ENCODE results near the gene FOXA3.
"Not testable (repeated sequence)": the region's sequence is repeated elsewhere in the genome, so short reads cannot be mapped to it uniquely, and the experiment has no call there.

Gene FOXA3

DNA sequence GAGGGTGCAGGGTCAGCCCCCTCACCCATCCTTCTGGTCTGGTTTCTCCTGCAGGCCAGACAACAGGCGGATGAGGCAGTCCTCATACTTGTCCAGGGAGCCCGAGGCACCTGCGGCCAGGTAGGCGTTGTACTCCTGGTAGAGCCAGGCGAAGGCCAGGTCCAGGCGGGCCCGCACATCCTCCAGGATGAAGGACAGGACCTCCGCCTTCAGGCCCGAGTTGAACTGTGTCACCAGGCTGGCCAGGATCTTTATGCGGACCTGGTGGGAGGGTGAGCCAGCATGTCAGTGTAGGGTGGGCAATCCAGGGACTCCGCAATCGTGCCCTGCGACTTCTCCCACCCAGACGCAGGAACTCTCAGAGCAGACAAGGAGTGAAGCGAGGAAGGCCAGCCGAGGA, 35.2 kb upstream of the FOXA3 start:
- no peak for DNase-seq

DNA sequence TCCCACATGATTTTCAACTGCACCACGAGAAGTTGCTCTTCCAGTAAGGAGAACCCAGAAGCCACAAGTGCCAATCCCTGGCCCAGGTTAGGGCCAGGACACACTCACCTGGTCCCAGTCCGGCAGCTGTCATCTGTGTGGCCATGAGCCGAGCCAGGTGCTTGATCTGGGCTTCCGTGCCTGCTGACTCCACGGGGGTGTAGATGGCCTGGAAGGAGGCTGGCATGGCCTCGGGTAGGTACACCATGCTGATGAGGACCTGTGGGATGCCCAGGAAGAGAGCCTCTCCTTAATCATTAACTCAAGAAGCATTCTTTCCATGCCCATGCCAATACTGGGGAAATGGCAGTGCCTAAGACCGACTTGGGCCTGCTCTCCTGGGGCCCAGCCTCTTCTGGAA, 29.2 kb upstream of the FOXA3 start:
- DNase-seq: no peak

- DNase-seq: no peak
Measured at GRCh38 chr19:45842198-45842597, 21.9 kb upstream of the FOXA3 start.

- DNase-seq: no peak
Measured at GRCh38 chr19:45847663-45848062, 16.5 kb upstream of the FOXA3 start.

GRCh38 chr19:45848922-45849321, 15.2 kb upstream of the FOXA3 start:
- DNase-seq: no peak

- DNase-seq: no peak
Measured at GRCh38 chr19:45852145-45852750, 11.9 kb upstream of the FOXA3 start.

GRCh38 chr19:45852983-45853382, 11.1 kb upstream of the FOXA3 start:
- no peak for DNase-seq

GRCh38 chr19:45854167-45854778, 9.9 kb upstream of the FOXA3 start:
- no peak for DNase-seq

DNA sequence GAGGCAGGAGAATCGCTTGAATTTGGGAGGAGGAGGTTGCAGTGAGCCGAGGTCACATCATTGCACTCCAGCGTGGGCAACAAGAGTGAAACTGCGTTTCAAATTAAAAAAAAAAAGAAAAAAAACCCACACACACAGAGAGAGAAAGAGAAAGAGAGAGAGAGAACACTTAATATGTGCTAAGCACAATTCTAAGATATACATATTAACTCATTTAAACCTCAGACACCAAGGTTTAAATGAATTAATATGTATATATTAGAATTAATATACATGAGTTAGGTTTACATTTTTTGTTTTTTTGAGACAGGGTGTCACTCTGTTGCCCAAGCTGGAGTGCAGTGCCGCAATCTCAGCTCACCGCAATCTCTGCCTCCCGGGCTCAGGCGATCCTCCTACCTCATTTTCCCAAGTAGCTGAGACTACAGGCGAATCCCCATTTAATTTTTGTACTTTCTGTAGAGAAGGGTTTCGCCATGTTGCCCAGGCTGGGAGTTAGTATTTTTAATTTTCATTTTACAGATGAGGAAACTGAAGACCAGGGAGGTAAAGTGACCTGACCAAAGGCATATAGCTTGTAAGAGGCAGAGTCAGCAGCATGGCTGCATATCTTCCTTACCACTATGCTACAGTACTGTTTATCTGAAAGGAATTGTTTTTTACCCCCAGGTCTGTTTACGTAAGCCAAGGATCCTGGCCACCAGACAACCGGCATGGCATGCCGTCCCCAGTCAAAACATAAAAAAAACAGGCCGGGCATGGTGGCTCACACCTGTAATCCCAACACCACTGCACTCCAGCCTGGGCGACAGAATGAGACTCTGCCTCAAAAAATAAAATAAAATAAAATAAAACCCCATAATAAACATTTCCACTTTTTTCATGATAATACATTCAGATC, 3.5 kb upstream of the FOXA3 start:
- no peak for DNase-seq

DNA sequence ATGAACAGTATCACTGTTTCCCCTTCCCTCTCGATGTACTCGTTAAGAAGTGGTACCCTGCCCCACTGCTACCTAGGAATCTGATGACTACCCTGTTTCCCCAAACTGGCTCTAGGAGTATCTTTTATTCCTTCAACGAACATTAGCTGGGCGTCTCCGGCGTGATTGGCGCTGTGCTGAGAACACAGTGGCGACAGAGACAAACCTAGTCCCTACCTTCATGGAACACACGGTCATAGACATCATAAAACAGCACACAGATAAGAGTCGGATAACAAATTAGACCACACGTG, 1.9 kb upstream of the FOXA3 start:
- DNase-seq: no peak

DNA sequence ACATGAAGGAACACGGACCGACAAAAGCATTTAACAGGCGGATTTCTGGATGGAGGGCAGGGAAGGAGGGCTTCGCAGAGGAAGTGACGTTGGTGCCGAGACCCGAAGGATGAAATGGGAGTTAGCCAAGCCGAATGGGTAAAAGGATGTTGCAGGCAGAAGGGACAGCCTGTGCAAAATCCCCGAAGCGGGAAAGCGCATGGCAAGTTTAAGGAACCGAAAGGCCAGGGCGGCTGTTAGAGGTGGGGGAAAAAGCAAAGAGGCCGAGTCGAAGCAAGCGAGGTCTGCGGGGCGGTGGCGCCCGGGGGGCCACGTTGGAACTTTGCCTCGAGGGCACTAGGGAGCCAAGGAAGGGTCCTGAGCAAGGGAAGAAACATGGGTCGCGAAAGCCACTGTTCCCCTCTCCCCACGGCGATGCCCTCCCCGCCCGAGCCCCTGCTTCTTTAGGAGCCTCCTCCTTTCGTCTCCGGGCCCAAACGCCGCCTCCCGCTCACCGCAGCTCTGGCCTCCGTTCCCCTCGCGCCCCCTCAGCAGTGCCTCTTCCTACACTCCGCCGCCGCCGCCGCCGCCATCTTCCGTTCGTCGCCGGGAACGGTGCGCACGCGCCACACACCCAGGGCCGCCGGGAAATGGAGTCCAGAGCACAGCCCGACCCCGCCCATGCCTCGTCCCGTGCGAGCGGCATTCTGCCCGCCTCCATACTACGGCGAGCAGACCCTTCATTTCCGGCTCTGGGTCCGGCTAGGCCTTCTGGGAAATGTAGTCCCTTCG, 1.4 kb upstream of the FOXA3 start, which contains the start of gene SYMPK:
SYMPK (minus strand) TSS at position 584 of the 771 bp plus-strand sequence. CDS start 8,652 bp downstream, outside the sequence.
- DNase-seq: peak; percentile 99

DNA sequence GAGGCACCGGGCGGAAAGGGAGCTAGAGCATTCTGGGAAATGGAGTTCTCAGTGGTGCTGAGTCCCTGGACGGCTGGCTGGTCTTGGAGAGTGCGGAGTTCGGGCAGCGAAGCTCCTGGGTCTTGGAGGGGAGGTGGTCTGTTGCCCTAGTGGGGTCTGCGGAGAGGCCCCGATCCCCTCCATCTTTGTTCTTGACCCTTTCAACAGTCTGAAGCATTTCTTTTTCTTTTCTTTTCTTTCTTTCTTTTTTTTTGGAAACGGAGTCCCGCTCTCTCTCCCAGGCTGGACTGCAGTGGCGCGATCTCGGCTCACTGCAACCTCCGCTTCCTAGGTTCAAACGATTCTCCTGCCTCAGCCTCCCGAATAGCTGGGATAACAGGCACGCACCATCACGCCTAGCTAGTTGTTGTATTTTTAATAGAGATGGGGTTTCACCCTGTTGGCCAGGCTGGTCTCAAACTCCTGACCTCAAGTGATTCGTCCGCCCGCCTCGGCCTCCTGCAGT, 739 bp upstream of the FOXA3 start:
- no peak for DNase-seq

DNA sequence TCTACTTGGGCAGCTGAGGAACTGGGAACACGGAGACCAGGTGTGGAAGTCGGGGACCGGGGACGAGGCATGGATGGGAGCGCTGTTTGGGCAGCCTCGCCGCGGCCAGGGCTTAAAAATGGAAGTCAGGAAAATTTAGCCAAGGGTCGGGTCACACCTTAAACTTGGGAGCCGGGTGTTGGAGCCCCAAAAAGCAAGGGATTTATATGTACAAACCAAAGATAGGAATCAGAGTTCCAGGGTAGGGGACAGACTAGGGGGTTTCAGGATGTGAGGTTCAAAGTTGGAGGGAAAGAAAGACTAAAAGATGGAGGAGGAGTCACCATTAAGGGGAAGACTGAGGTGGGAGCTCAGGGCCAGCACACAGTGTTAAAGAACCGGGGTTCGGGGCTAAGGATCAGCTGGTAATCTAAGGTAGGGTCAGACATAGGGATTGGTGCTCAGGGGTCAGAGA, 530 bp downstream of the FOXA3 start:
- DNase-seq: no peak

DNA sequence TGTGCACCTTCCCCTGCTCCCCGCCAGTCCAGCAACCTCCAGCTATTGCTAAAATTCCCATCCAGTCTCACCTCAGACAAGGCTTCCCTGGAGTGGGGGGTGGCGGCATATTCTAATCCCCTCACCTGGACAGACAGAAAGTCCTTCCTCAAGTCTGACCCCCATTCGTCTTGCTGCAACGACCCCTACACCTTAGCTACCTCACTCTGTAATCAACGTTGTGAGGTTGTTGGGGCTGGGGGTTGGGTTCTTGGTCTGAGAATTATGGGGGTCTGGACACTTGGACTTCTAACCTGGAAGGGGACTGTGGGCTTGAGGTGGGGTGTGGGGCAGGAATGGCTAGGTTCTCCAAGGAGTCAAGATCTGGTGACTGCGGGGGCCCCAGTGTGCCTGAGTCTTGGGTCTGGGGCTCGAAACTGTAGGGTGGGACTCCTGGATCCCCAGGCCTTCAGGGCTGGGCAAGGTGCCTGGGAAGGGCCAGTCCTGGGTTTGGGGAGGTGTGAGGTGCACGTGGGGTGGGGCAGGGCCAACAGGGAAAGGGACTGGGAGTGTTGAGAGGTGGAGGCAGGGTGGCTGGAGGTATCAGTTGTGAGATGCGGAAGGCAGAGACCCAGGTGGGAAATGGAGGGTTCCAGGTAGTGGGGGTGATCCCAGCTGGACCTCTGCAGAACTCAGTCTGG, 1.3 kb downstream of the FOXA3 start:
- DNase-seq: no peak

DNA sequence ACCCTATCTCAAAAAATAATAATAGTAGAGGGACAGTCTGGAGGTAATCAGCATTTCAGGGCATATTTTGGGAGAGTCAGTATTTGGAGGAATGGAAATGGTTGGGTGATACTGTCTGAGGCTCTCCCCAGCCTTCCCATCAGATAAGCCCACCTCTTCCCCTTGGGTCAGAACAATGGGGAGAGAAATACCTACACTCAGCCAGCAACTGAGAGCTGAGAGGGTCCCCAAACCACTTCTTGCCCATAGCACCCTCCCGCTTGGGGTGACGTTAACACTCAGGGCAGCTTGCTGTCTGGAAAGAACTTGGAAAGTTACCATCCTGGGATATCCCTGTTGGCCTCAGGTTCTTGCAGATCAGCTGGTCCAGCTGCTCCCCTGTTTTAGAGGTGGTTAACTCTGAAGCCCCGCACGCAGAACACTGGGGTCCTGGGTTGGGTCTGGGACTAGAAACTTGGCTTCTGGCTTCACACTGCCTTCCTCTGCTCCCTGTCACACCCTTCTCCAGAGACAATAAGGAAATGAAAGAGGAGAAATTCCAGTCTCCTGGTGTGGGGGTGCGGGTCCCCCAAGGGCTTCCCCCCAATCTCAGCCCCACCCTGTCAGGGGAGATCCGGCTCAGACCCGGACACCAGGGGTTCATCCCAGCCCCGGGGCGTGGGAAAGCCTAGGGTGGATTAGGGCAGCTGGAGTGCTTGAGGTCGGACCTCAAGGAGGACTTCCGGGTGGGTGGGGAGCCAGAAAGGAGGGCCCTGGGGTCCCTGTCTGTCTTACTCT, 2.5 kb downstream of the FOXA3 start:
- no peak for DNase-seq

DNA sequence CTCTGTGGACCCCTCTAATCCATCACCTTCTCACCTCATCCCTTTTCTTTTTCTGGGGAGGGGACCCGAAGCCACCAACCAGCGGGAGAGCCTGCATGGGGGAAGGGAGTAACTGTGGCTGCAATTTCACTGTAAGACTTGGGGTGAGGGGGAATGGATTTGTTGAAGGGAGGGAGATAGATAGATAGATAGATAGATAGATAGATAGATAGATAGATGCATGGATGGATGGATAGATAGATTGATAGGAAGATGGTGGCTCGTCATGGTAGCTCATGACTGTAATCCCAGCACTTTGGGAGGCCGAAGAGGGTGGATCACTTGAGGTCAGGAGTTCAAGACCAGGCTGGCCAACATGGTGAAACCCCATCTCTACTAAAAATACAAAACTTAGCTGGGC, 3.1 kb downstream of the FOXA3 start:
- not testable (repeated sequence) for DNase-seq

GRCh38 chr19:45870798-45871197, 6.7 kb downstream of the FOXA3 start:
- no peak for DNase-seq

GRCh38 chr19:45872095-45872919, 8.2 kb downstream of the FOXA3 start:
- no peak for DNase-seq

GRCh38 chr19:45873219-45873772, 9.2 kb downstream of the FOXA3 start:
- DNase-seq: no peak

DNA sequence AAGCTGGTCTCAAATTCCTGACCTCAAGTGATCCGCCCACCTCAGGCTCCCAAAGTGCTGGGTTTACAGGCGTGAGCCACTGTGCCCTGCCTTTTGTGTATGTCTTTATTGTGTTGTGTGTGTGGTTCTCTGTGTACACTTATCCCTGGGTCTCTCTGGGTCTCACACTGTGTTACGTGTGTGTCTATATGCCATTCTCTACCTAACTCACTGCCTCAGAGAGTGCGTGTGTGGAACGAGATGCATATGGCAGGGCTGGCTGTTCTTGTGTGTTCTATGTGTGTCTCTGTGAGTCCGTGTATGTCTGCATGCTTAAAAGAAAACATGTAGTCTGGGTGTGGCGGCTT, 10.5 kb downstream of the FOXA3 start:
- DNase-seq: no peak

GRCh38 chr19:45876161-45876410, 12.0 kb downstream of the FOXA3 start:
- DNase-seq: no peak

Data from CD4-positive, alpha-beta T cell treated with Interleukin-10 for 1 hour (primary cell).